Gastrocnemius medialis (tissue), 4 donors: ENCODE results near the gene ASIC5. TPM values are rescaled to one million over a fixed set of nuclear protein-coding genes. Genes with fewer than 3 reads are reported as not detected.
"Not testable (repeated sequence)": the region's sequence is repeated elsewhere in the genome, so short reads cannot be mapped to it uniquely, and the experiment has no call there.

Experiments
- ATAC-seq, 2 donors: fragments of 150-250 bp; one replicate each; pipeline ENCODE4 v1.9.1; 2016
- DNase-seq, 2 donors: peaks; one replicate each; pipeline ENCODE4 v3.0.0-alpha.2; 2019
- H3K27ac ChIP-seq, 4 donors: fragments of 200-600 bp; sonication (generic); 1 replicate in 1 of 4; 2 replicates in 3 of 4; pipeline ENCODE4 v1.5.1; 2016 to 2018; ENCODE audit warnings: mild to moderate bottlenecking in 2 of 4, moderate library complexity in 1 of 4
- H3K27me3 ChIP-seq, 3 donors: fragments of 200-600 bp; sonication (generic) in 2 of 3; 1 replicate in 1 of 3; 2 replicates in 2 of 3; pipeline versions ENCODE4 v1.5.1 to v1.6.0; 2016 to 2019; ENCODE audit warnings: mild to moderate bottlenecking in 1 of 3, moderate library complexity in 1 of 3
- H3K36me3 ChIP-seq, 2 donors: fragments of 200-600 bp; sonication (generic) in 1 of 2; one replicate each; pipeline ENCODE4 v1.5.1; 2017 to 2018
- H3K4me1 ChIP-seq, 2 donors: fragments of 200-600 bp; sonication (generic) in 1 of 2; one replicate each; pipeline ENCODE4 v1.5.1; 2016 to 2017; ENCODE audit warnings: mild to moderate bottlenecking in 2 of 2
- H3K4me3 ChIP-seq, 4 donors: fragments of 200-600 bp; sonication (generic) in 3 of 4; 1 replicate in 1 of 4; 2 replicates in 3 of 4; pipeline ENCODE4 v1.5.1; 2016 to 2019; ENCODE audit warnings: mild to moderate bottlenecking in 2 of 4
- H3K9me3 ChIP-seq, 3 donors: fragments of 200-600 bp; sonication (generic) in 2 of 3; 1 replicate in 1 of 3; 2 replicates in 2 of 3; pipeline ENCODE4 v1.5.1; 2016 to 2019
- POLR2A ChIP-seq, 2 donors: fragments of 450-650 bp; IDR thresholded peaks; one replicate each; pipeline ENCODE4 v1.6.1; 2017; ENCODE audit warnings: antibody characterized with exemption in 2 of 2, mild to moderate bottlenecking in 2 of 2, moderate library complexity in 2 of 2
- in situ Hi-C, 4 donors: fragments of 200-750 bp; cut with MboI; loops; one replicate each; pipeline versions ENCODE4 v1.15.0 to v1.8.0; 2017; ENCODE audit warnings: low sequenced_read_pairs in 4 of 4
- intact Hi-C: fragments of 100-400 bp; cut with DNase I; formaldehyde crosslinking; loops from one replicate; pipeline ENCODE4 v1.15.1; 2023; ENCODE audit warnings: low total_unique reads
- total RNA-seq, 4 donors: library from RNA; depleted of rRNA; stranded (reverse); fragments of >200 nt; gene quantifications; one replicate each; pipeline versions ENCODE4 v1.1.0 to v1.2.3, GENCODE V29; 2016
- TF ChIP-seq, protein P1 (sequence below), 5 experiments: fragments of 450-650 bp in 3 of 5; fragments of 200-600 bp in 2 of 5; sonication (generic) in 2 of 5; IDR thresholded peaks in 4 of 5; conservative IDR thresholded peaks in 1 of 5; 1 replicate in 4 of 5; 2 replicates in 1 of 5; pipeline ENCODE4 v1.5.1; 2016 to 2019; ENCODE audit warnings: antibody characterized with exemption in 5 of 5, mild to moderate bottlenecking in 3 of 5, moderate library complexity in 3 of 5

ASIC5 gene
- total RNA-seq, 4 donors from 2014 or later = not detected

DNA sequence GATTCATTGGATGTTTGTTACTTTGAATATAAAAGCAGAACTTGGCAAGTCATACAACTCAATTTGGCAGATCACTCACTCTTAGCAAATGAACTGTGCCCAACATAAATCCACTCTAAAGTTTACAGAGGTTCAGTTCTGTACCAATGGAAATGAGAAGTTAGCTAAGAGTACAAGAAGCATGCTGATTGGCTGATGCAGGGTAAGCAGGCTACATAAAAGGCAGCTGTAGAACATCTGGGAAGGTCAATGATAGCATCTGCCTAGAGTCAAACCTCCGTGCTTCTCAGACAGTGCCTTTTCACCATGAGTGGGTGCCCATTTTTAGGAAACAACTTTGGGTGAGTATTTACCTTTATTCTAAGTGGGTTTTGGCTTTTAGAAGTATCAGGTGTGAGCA, 37.4 kb upstream of the ASIC5 start, which contains the start of gene TDO2:
TDO2 (plus strand) TSS at position 244 of the 400 bp plus-strand sequence; CDS start at position 307, 63 bp downstream.
- TF ChIP-seq, protein P1, sequence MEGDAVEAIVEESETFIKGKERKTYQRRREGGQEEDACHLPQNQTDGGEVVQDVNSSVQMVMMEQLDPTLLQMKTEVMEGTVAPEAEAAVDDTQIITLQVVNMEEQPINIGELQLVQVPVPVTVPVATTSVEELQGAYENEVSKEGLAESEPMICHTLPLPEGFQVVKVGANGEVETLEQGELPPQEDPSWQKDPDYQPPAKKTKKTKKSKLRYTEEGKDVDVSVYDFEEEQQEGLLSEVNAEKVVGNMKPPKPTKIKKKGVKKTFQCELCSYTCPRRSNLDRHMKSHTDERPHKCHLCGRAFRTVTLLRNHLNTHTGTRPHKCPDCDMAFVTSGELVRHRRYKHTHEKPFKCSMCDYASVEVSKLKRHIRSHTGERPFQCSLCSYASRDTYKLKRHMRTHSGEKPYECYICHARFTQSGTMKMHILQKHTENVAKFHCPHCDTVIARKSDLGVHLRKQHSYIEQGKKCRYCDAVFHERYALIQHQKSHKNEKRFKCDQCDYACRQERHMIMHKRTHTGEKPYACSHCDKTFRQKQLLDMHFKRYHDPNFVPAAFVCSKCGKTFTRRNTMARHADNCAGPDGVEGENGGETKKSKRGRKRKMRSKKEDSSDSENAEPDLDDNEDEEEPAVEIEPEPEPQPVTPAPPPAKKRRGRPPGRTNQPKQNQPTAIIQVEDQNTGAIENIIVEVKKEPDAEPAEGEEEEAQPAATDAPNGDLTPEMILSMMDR (IDR thresholded peaks at IDR 0.05 in 4 of 5, conservative IDR thresholded peaks at IDR 0.05 in 1 of 5) = no peak
- TF ChIP-seq POLR2A (IDR thresholded peaks at IDR 0.05) = no peak
- ATAC-seq (no peak), DNase-seq (no peak)
- Histone ChIP-seq H3K4me3 (no peak within 1 kb of the TSS), H3K4me1 (peaks cover 0 to 7% of the 10 kb centered on the region in 2 donors), H3K27ac (no peak within 1 kb of the TSS), H3K36me3 (no peaks in the 10 kb centered on the region), H3K27me3 (no peaks in the 10 kb centered on the region), H3K9me3 (no peaks in the 10 kb centered on the region)
- intact Hi-C loops (no loop called here), in situ Hi-C loops (no loop called here)

DNA sequence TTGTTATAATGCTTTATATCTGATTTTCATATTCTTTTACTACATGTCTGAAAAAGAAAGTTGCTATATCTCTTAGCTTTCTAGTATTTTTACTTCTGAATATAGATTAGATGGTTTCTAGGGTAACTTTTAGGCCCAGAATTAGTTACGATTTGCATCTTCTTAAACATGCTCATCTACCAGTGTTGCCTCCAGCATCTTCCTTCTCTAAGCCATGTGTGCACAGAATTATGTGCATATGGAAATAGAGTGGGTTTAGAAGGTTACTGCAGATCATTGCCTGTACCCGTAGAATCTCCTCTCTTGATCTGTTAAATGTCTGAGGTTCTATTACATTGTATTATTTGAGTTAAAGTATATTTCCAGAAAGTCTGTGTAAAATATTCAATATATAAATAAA, 34.9 kb upstream of the ASIC5 start:
- TF ChIP-seq, protein P1 (IDR thresholded peaks at IDR 0.05 in 4 of 5, conservative IDR thresholded peaks at IDR 0.05 in 1 of 5) = no peak
- no peak for TF ChIP-seq POLR2A (IDR thresholded peaks at IDR 0.05)
- Histone ChIP-seq H3K4me1 (no peaks in the 10 kb centered on the region), H3K27ac (no peak overlapping the region), H3K4me3 (no peak overlapping the region), H3K36me3 (no peaks in the 10 kb centered on the region), H3K9me3 (no peaks in the 10 kb centered on the region), H3K27me3 (no peaks in the 10 kb centered on the region)
- DNase-seq = no peak
- intact Hi-C loops = no loop called here
- in situ Hi-C loops = no loop called here
- no peak for ATAC-seq

DNA sequence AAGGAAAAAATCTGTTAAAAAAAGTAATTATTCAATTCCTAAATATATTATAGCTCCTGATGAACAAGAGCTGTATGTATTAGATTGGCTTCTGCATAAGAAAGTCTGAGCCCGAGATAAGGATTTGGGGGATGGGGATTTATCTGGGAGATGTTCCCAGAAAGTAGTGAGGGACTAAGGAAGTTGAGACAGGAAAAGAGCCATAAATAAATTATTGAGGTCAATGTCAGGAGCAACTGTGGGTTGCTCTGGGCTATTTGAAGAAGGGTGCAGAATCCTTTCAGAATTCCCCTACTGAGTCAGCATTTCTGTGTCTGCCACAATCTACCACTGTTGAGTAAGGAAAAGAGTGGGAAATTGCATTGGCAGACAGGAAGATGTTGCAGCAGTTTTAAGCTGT, 34.3 kb upstream of the ASIC5 start:
- TF ChIP-seq, protein P1 (IDR thresholded peaks at IDR 0.05 in 4 of 5, conservative IDR thresholded peaks at IDR 0.05 in 1 of 5) = no peak
- TF ChIP-seq POLR2A (IDR thresholded peaks at IDR 0.05) = no peak

DNA sequence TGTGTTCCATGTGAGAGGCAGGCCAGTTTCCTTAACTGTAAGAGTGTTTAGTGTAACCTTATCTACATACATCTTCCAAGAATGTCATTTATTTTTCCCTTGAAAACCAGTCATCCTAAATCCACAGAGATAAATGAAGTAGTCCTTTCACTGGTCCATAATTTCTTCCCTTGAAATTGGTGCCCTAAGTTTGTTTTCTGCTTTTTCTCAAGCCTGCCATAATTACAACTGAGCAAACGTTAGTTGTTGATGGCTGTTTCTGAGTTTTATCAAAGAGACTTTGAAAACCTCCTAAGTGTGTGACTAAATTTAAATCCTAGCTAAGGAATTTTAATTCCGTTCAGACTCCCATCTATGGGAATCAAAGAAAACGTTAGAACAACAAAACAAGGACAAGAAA, 33.8 kb upstream of the ASIC5 start:
- TF ChIP-seq, protein P1 (IDR thresholded peaks at IDR 0.05 in 4 of 5, conservative IDR thresholded peaks at IDR 0.05 in 1 of 5) = no peak
- TF ChIP-seq POLR2A (IDR thresholded peaks at IDR 0.05) = no peak
- Histone ChIP-seq H3K4me1 (no peaks in the 10 kb centered on the region), H3K9me3 (no peaks in the 10 kb centered on the region), H3K27me3 (no peaks in the 10 kb centered on the region), H3K27ac (no peak overlapping the region), H3K36me3 (no peaks in the 10 kb centered on the region), H3K4me3 (no peak overlapping the region)
- in situ Hi-C loops (no loop called here), intact Hi-C loops (no loop called here)
- DNase-seq (no peak), ATAC-seq (no peak)

More for the DNA sequence above, 34.3 kb upstream of the ASIC5 start:
- Histone ChIP-seq H3K4me3 (no peak overlapping the region), H3K27ac (no peak overlapping the region), H3K9me3 (no peaks in the 10 kb centered on the region), H3K36me3 (no peaks in the 10 kb centered on the region), H3K4me1 (no peaks in the 10 kb centered on the region), H3K27me3 (no peaks in the 10 kb centered on the region)
- in situ Hi-C loops = no loop called here
- ATAC-seq = no peak
- intact Hi-C loops = no loop called here
- no peak for DNase-seq

DNA sequence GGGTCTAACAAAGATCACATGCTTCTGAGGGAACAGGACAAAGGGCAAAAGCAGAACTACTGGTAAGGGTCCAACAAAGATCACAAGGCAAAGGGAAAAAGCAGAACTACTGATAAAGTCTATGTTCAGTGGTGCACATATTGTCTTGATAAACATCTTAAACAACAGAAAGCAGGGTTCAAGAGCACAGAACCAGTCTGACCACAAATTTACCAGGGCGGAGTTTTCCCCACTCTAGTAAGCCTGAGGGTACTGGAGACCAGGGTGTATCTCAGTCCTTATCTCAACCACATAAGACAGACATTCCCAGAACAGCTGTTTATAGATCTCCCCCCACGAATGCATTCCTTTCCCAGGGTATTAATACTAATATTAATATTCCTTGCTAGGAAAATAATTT, 32.3 kb upstream of the ASIC5 start:
- in situ Hi-C loops, H3K4me3 ChIP-seq, ATAC-seq, H3K27me3 ChIP-seq, H3K9me3 ChIP-seq, H3K27ac ChIP-seq, H3K36me3 ChIP-seq, H3K4me1 ChIP-seq, intact Hi-C loops, DNase-seq: not testable (repeated sequence)
